Kidney (tissue), 14 donors: Measurements from ENCODE around the gene LRP5. TPM values are rescaled to one million over a fixed set of nuclear protein-coding genes. Genes with fewer than 3 reads are reported as not detected.

Experiments
- DNase-seq, 5 donors: peaks; one replicate each; pipeline ENCODE4 v3.0.0-alpha.2; 2013 to 2020
- FAIRE-seq: peaks from 2 replicates; lab custom pipeline; 2012; peaks lifted over from hg19 to GRCh38; lab: Jason Lieb, UNC
- H3K27ac ChIP-seq, 2 donors: one replicate each; pipeline ENCODE4 v1.7.0; 2013; ENCODE audit warnings: low read depth in 2 of 2, low read length in 2 of 2, inconsistent platforms in 1 of 2
- H3K27me3 ChIP-seq: one replicate; pipeline ENCODE4 v1.7.1; 2013; ENCODE audit warnings: low read length, inconsistent platforms; ENCODE audit not compliant: control insufficient read depth, insufficient read depth
- H3K36me3 ChIP-seq, 3 donors: one replicate each; pipeline versions ENCODE4 v1.7.0 to v1.7.1; 2013; ENCODE audit warnings: low read length in 3 of 3, control low read depth in 1 of 3, inconsistent platforms in 1 of 3; ENCODE audit not compliant: insufficient read depth in 3 of 3, control insufficient read depth in 2 of 3
- H3K4me1 ChIP-seq, 3 donors: one replicate each; pipeline versions ENCODE4 v1.7.0 to v1.7.1; 2013; ENCODE audit warnings: low read length in 3 of 3, inconsistent platforms in 1 of 3, low read depth in 1 of 3; ENCODE audit not compliant: control insufficient read depth in 2 of 3, insufficient read depth in 2 of 3
- H3K4me3 ChIP-seq, 3 donors: one replicate each; pipeline versions ENCODE4 v1.7.0 to v1.8.1; 2013; ENCODE audit warnings: low read length in 3 of 3, control low read depth in 1 of 3, inconsistent platforms in 1 of 3
- H3K9ac ChIP-seq, 3 donors: one replicate each; pipeline versions ENCODE4 v1.7.0 to v1.7.1; 2013; ENCODE audit warnings: low read length in 3 of 3, control low read depth in 1 of 3, inconsistent platforms in 1 of 3
- H3K9me3 ChIP-seq, 3 donors: one replicate each; pipeline versions ENCODE4 v1.7.0 to v1.7.1; 2013; ENCODE audit warnings: low read length in 3 of 3, control low read depth in 1 of 3, inconsistent platforms in 1 of 3; ENCODE audit not compliant: control insufficient read depth in 2 of 3, insufficient read depth in 1 of 3
- CTCF ChIP-seq: IDR thresholded peaks from 3 replicates; pipeline ENCODE4 v1.5.1; 2012; ENCODE audit warnings: mild to moderate bottlenecking, moderate library complexity, borderline replicate concordance; ENCODE audit not compliant: insufficient read depth; ENCODE audit errors: extremely low read depth
- intact Hi-C: fragments of 100-400 bp; cut with DNase I; formaldehyde crosslinking; loops from one replicate; pipeline ENCODE4 v1.11.1; 2022
- polyA plus RNA-seq: library from polyadenylated mRNA; stranded (reverse); fragments of 350-450 nt; fragmentation: Illumina TruSeq; extraction: RNeasy Lipid Tissue Mini Kit (QIAGEN cat#74804); gene quantifications from one replicate; pipeline ENCODE4 v1.2.3, GENCODE V29; 2014; ENCODE audit warnings: low read depth, low replicate concordance; ENCODE audit not compliant: insufficient read depth
- total RNA-seq: library from RNA; stranded (reverse); fragmentation: NEBNext Ultra II Directional; extraction: Animal tissue kit (Norgen Biotek cat#: 25700); gene quantifications from one replicate; pipeline ENCODE4 v1.2.1, GENCODE V29; 2021
- donor health status: control.
- donor health status: control.
- donor health status: control.
- donor health status: control.
- donor health status: control.
- donor health status: DM: yes; HTN: yes; CAD: no.
- donor health status: Normal renal cell carcinoma (clear cell type).

The LRP5 gene
- total and polyA plus RNA-seq, 2 donors from 2014 or later, result 55.4 to 71.3 TPM

- Histone ChIP-seq H3K4me1 (peaks cover 0 to 12% (median 5%) of the 10 kb centered on the region in 3 donors), H3K27me3 (no peaks in the 10 kb centered on the region), H3K9ac (no peak overlapping the region), H3K27ac (no peak overlapping the region), H3K36me3 (no peaks in the 10 kb centered on the region), H3K9me3 (no peaks in the 10 kb centered on the region), H3K4me3 (no peak overlapping the region)
- FAIRE-seq (no peak), DNase-seq (no peak)
- no peak for TF ChIP-seq CTCF
- intact Hi-C loops, result no loop called here
These were observed 167.8 kb downstream of the LRP5 start for GRCh38 chr11:68480193-68480592.

GRCh38 chr11:68480852-68481510, 168.6 kb downstream of the LRP5 start:
- Histone ChIP-seq H3K4me1 (peaks cover 0 to 12% (median 5%) of the 10 kb centered on the region in 3 donors), H3K27me3 (no peaks in the 10 kb centered on the region), H3K9ac (no peak overlapping the region), H3K9me3 (peaks cover 0 to 2% (median 0%) of the 10 kb centered on the region in 3 donors), H3K4me3 (no peak overlapping the region), H3K27ac (no peak overlapping the region), H3K36me3 (no peaks in the 10 kb centered on the region)
- intact Hi-C loops, result no loop called here
- FAIRE-seq, result no peak
- DNase-seq, result no peak
- TF ChIP-seq CTCF, result no peak

- Histone ChIP-seq H3K27me3 (no peaks in the 10 kb centered on the region), H3K4me1 (peaks cover 0 to 12% (median 5%) of the 10 kb centered on the region in 3 donors), H3K27ac (no peak overlapping the region), H3K9ac (no peak overlapping the region), H3K4me3 (no peak overlapping the region), H3K36me3 (no peaks in the 10 kb centered on the region), H3K9me3 (peaks cover 0 to 2% (median 0%) of the 10 kb centered on the region in 3 donors)
- intact Hi-C loops, result no loop called here
- TF ChIP-seq CTCF, result no peak
- no peak for DNase-seq
- FAIRE-seq, result no peak
These were observed 169.3 kb downstream of the LRP5 start for GRCh38 chr11:68481579-68482240.
